GM19438 (cell line): Measurements from ENCODE around the gene FAM120A.

Experiments used
- ATAC-seq: cut with Tn5 transposase; IDR thresholded peaks from one replicate; pipeline ENCODE4 v1.9.1; 2021; ENCODE audit warnings: low read depth; ENCODE audit not compliant: unreplicated experiment

FAM120A gene

GRCh38 chr9:93576258-93577077 is 125.0 kb downstream of the FAM120A start, which contains the start of gene PHF2:
TSS of gene PHF2 (plus strand) at chr9:93576584. CDS start at chr9:93576774, 190 bp downstream.
- ATAC-seq = peak; percentile 41

- peak; percentile 7 for ATAC-seq
Observed at GRCh38 chr9:93577078-93577974, 125.8 kb downstream of the FAM120A start.

- no peak for ATAC-seq
Observed at GRCh38 chr9:93577975-93578682, 126.6 kb downstream of the FAM120A start.

- ATAC-seq = no peak
Observed at GRCh38 chr9:93578844-93579243, 127.4 kb downstream of the FAM120A start.

- ATAC-seq = no peak
Observed at GRCh38 chr9:93579711-93580516, 128.4 kb downstream of the FAM120A start.

- ATAC-seq = no peak
Observed at GRCh38 chr9:93580654-93581380, 129.3 kb downstream of the FAM120A start.

DNA sequence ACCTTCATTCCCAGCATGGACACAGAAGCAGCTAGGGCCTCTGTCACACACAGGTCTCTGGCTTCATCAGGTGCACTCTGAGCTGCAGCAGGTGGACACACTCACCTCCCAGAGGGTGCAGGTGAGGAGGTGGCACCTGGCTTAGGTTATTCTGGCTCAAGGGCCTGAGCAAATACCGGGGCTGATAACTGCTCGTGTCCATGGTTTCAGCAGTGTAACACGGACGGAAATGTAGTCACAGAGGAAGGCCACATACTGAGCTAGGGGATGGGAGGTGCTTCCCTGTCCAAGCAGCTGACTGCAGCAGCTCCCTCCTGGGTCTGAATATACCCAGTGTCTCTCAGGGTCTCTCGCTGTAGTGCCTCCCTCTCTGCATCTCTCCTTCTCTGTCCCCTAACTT is 130.6 kb downstream of the FAM120A start:
- no peak for ATAC-seq

DNA sequence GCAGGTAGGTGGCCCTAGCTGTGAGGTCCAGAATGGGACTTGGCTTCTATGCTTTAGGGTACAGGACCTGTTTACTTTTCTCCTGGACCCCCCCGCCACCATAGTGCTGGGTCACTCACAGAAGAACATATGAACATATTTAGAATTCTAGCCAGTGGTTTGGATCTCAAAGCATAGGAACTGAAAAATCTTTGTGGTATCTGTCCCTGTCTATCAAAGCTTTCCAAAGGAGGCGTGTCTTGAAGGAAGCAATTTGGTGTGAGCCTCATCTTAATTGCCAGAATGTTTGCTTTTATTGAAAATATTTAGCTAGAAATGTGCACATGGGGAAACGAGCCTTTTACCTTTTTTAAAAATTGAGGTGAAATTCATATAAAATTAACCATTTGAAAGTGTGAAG is 131.1 kb downstream of the FAM120A start:
- ATAC-seq = no peak

DNA sequence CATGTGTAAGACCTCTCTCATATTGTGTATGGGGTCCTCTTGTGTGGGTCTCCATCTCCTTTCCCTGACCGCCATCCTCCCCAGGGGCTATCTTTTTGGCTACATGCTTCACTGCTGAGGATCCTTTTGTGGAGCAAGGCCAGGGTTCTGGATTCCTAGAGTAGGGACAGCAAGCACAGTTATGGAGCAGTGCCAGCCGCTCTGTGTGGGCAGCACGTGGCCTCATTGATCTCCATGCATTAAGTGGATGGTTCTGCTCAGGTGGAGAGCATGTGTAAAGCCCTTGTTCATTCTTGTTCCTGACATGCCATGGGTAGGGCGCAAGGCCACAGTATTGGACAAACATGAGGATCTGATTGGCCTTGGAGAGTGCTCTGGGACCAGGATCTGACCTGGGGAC is 133.8 kb downstream of the FAM120A start:
- ATAC-seq = no peak

DNA sequence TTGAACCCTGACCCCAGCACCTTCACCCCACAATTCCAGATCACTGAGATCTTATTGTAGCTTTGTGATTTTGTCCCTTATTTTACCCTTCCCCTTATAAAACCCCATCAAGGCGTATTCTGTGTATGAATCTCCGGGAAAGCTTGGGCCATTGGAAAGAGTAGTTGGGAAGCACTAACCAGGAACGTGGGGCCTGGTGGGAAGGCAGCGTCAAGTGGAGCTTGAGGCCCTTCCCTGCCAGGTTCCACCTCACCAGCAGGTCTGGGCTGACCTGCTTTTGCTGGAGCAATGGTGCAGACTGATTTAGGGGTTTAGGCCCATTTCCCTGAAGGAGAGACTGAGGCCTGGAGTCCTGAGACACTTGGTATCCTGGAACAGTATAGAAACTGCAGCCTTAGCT is 134.2 kb downstream of the FAM120A start:
- ATAC-seq = no peak

DNA sequence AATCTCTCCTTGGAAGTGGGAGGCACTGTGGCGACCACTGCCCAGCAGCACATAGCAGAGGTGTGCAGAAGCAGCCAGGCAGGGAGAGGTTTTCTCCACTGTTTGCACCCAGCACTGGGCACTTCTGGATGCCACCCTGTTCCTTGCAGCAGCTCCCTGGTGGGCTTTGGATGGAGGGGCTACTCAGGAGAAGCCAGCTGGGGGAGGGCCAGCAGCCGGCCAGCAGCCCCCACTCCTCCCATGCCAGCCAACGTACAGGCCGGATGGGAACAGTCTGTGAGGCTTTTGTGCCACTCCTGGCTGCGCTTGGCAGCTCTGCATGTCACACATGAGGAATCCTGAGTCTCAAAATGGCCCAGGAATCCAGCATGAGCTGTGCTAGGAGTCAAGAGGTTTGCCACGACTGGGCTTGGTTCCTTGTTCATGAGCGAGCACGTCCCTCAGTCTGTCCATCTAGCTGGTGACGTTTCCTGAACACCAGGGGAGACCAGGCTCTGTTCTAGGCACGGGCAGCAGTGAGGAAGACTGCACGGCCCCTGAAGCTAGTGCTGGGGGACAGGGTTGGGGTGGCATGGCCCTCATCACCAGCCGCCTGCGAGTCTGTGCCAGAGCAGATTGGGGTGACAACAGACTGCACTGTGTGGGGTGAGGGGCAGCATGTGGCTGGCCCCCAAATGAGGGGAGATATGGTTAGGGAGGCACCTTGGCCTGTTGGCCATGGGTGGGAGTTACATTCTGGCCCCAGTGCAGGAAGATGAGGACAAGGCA is 135.0 kb downstream of the FAM120A start:
- ATAC-seq = no peak

DNA sequence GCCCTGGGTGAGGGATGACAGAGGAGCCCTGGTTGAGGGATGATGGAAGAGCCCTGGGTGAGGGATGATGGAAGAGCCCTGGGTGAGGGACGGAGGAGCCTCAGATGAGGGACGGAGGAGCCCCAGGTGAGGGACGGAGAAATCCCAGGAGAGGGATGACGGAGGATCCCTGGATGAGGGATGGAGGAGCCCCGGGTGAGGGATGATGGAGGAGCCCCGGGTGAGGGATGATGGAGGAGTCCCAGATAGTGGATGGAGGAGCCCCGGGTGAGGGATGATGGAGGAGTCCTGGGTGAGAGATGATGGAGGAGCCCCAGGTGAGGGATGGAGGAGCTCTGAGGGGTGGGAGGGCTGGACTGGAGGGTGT is 135.8 kb downstream of the FAM120A start:
- ATAC-seq = no peak

- ATAC-seq = no peak
Observed at GRCh38 chr9:93587651-93588347, 136.3 kb downstream of the FAM120A start.

GRCh38 chr9:93588641-93589609 is 137.4 kb downstream of the FAM120A start:
- no peak for ATAC-seq

DNA sequence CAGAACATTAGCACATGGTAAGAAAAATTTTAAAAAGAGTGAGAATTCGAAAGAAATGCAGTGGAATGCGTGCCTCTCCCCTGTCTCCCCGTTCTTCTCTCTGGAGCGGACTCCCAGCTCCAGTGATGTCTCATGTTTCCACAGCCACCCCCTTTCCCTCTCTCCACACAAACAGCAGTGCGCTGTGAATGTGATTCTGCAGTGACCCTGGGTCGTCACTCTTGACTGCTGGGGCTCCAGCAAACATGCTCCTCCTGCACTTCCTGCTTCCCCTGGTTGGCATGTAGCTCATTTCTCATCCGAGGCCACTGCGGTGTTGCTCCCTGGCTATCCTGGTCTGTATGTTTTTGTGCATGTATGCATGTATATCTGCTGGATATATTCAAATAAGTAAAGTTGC is 138.2 kb downstream of the FAM120A start:
- ATAC-seq = no peak

DNA sequence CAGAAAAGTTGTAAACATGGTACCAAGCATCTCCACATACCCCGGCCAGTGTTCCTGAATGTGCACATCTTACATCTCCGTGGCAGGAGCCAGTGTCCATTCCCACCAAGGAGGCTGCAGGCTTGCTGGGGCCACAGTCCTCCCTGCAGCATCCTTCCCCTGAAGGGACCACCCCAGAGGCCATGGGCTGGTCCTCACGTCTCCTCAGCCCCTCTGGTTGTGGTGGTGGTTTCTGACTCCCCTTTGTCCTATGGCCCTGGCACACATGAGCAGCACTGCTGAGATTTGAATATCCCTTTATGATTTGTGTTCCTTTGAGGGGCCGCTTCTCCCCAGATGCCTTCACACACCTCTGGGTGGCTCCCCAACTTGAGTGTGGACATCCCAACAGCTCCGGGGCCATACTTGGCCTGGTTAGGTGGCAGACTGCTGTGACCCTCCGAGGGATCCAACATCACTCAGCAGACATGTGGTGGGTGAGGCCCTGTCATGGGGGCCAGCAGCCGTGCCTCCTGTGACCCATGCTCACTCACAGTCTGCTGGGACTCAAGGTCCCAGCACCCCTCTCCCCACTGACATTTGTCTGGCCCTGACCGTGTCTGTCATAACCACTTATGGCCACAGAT is 139.2 kb downstream of the FAM120A start:
- ATAC-seq = no peak
